GM12865 (cell line): ENCODE data around the gene IREB2.

Experiments
- DNase-seq: peaks from one replicate; pipeline ENCODE4 v3.0.0; 2010; ENCODE audit warnings: low read depth
- H3K4me3 ChIP-seq: 2 replicates; pipeline ENCODE4 v1.5.1; 2011; ENCODE audit warnings: mild to moderate bottlenecking, low read depth, low read length, control low read depth
- TF ChIP-seq, protein P1 (sequence below): IDR thresholded peaks from 2 replicates; pipeline ENCODE4 v1.5.1; 2011; ENCODE audit warnings: low read length, control low read depth, low read depth, inconsistent platforms; ENCODE audit not compliant: insufficient read depth; ENCODE audit errors: missing control alignments

IREB2 gene

DNA sequence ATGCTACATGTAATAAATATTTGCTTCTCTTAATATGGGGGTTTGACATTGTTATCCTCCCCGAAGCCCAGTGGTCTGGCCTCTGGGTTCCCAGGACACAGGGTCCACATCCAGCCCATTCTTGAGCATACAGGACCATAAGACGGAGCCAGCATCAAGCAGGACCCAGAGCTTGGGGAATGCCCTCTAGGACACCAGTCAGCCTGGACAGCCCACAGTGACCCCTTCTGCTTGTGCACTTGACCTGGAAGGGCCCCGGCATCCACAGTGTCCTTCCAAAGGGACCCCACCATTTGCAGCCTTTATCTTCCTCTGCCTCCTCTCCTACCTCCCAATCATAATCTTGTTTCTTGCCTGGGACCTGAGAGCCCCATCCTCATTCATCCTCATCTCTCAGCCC lies 46.2 kb upstream of the IREB2 start:
- no peak for DNase-seq
- H3K4me3 ChIP-seq: no peak overlapping the region
- TF ChIP-seq, protein P1, sequence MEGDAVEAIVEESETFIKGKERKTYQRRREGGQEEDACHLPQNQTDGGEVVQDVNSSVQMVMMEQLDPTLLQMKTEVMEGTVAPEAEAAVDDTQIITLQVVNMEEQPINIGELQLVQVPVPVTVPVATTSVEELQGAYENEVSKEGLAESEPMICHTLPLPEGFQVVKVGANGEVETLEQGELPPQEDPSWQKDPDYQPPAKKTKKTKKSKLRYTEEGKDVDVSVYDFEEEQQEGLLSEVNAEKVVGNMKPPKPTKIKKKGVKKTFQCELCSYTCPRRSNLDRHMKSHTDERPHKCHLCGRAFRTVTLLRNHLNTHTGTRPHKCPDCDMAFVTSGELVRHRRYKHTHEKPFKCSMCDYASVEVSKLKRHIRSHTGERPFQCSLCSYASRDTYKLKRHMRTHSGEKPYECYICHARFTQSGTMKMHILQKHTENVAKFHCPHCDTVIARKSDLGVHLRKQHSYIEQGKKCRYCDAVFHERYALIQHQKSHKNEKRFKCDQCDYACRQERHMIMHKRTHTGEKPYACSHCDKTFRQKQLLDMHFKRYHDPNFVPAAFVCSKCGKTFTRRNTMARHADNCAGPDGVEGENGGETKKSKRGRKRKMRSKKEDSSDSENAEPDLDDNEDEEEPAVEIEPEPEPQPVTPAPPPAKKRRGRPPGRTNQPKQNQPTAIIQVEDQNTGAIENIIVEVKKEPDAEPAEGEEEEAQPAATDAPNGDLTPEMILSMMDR: no peak

DNA sequence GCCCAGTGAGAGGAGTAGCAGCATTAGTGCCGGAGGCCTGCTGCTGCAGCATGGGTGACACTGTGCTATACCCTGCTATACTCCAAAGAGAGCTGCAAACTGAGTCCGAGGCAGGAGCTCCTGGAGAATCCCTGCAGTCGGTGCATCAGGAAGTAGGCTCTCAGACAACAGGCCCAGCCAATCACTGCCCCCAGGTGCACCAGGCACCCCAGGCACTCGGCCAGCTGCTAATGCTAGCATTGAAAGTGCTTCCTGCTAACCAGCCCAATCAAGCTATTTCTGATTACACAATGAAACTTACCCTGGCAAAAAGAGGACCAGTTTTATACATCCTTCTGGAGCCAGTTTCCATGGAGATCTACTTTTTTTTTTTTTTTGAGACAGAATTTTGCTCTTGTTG lies 45.6 kb upstream of the IREB2 start:
- H3K4me3 ChIP-seq: no peak overlapping the region
- TF ChIP-seq, protein P1: no peak
- no peak for DNase-seq

DNA sequence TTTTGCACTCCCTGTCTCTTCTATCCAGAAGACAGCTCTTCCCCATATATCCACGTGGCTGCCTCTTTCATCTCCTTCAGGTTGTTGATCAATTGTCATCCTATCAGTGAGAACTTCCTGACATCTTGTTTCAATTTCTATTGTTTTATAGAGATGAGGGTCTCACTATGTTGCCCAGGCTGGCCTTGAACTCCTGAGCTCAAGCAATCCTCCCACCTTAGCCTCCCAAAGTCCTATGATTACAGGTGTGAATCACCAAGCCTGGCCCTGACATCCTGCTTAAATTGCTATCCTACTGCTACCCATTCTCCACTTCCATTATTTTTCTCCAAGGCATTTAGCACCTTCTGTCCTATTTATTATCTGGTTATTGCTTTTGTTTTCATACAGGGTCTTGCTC lies 44.9 kb upstream of the IREB2 start:
- no peak for DNase-seq
- TF ChIP-seq, protein P1: no peak
- no peak overlapping the region for H3K4me3 ChIP-seq

DNA sequence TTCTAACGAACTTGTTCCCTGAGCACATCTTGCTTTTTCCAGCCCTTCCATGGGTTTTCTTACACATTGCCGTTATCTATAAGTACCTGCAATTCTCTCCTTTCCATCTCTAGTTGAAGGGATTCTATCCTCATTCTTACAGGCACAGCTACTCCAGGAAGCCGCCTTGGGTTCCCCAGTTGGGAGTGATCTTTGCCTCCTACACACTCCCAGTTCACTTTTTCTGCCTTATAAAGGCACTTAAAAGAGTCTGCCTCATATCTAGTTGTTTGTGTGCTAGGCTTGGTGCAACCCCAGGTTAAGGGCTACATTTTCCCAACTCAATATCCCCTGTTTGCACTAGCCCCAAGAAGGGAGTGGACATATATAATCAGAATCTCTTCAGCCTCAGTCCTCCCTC lies 44.0 kb upstream of the IREB2 start:
- TF ChIP-seq, protein P1: no peak
- no peak for DNase-seq

DNA sequence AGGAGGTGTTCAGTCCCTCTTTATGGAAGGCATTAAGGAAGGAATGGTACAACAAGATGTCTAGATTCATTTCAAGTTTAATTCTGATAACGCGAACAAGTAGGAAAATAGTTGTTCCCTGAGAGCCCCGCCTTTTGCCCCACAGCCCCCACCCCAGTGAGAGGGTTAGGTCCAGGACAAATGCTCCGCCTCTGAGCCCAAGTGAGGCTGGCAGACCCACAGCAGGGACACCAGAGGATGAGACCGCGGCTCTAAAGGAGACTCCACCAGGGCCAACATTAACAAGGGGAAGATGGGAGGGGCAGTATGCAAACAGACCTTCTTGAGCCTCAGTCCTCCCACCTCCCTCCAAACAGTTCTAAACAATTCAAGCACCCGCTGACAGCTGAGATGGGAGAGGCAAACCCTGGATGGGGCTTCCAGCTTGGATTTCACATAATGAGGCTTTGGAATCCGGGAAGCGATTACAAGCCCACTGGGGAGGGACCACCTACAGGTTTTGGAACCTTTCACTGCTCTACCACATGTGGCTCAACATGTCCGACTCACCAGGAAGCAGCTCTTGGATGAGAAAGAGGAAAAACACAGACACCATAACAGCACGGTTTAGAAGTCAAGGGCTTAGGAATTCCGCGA lies 42.9 kb upstream of the IREB2 start:
- no peak overlapping the region for H3K4me3 ChIP-seq
- no peak for DNase-seq
- TF ChIP-seq, protein P1: no peak

More for the DNA sequence above, 44.0 kb upstream of the IREB2 start:
- no peak overlapping the region for H3K4me3 ChIP-seq

DNA sequence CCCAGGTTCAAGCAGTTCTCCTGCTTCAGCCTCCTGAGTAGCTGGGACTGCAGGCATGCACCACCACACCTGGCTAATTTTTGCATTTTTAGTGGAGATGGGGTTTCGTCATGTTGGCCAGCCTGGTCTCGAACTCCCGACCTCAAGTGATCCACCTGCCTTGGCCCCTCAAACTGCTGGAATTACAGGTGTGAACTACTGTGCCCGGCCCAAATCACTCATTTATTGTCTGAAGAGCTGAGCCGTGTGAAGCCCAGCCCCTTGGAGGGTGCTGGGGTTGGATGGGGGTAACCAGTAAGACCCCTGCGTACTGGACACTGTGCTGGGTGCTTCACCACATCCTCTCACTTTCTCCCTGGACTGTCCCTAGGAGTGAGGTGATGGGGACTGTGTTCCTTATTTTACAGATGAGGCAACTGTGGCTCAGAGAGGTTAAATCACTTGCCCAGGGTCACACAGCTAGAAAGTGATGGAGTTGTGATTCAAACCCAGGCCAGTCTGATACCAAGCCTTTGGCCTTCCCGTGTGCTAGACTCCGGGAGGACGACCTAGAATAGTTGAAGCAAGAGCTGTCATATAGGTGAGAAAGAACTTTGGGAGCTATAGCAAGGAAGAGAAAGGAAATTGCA lies 41.7 kb upstream of the IREB2 start:
- TF ChIP-seq, protein P1: no peak
- no peak for DNase-seq
- no peak overlapping the region for H3K4me3 ChIP-seq

DNA sequence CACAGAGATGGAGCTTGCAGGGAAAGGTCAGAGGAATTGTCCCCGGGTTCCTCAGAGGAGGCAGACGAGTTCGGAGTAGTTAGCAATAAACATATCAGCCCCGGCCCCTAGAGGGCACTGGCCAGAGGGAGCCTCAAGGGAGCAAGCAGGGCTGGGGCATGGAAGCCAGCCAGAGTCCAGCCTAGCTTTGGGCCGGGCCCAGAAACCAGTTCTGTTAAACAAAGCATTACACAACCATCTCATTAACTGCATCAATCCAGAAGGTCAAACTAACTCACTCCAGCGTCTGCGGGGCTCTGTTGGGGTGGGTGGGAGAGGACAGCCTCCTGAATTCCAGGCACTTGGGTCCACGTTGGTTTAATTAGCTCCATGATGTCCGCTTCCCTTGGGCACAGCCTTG lies 41.0 kb upstream of the IREB2 start:
- TF ChIP-seq, protein P1: no peak
- no peak for DNase-seq
- H3K4me3 ChIP-seq: no peak overlapping the region
